Loucy (cell line): ENCODE results near the gene UBE4B.

ENCODE experiments used
- CTCF ChIP-seq: fragments of 200-600 bp; sonication (generic); conservative IDR thresholded peaks from 2 replicates; pipeline ENCODE4 v1.5.1; 2014; ENCODE audit warnings: mild to moderate bottlenecking, antibody characterized with exemption, low read length
- EZH2phosphoT487 ChIP-seq: fragments of 200-600 bp; IDR thresholded peaks from 2 replicates; pipeline ENCODE4 v1.6.1; 2018; ENCODE audit warnings: antibody characterized with exemption, mild to moderate bottlenecking, moderate library complexity, borderline replicate concordance

GRCh38 chr1:10173582-10173981 lies 140.8 kb downstream of the UBE4B start:
- TF ChIP-seq CTCF (no peak), EZH2phosphoT487 (no peak)
